Activated CD4-positive, alpha-beta memory T cell treated with anti-CD3 and anti-CD28 coated beads, Interleukin-2, amount 10 ng/mL, durations not matched to agents 7 days and 5 days (primary cell): Measurements from ENCODE around the gene EPN3. TPM values are rescaled to one million over a fixed set of nuclear protein-coding genes. Genes with fewer than 3 reads are reported as not detected.

Source experiments
- CTCF ChIA-PET: fragments of 350-600 bp; sonication (Branson Sonifier 250); formaldehyde crosslinking; loops from one replicate; lab custom pipeline; 2021; ENCODE audit warnings: antibody characterized with exemption, inconsistent platforms; lab: Charles Lee
- POLR2A ChIA-PET: fragments of 350-600 bp; sonication (Branson Sonifier 250); formaldehyde crosslinking; loops from one replicate; lab custom pipeline; 2021; ENCODE audit warnings: antibody characterized with exemption; lab: Charles Lee
- DNase-seq: peaks from one replicate; pipeline ENCODE4 v3.0.0-alpha.2; 2020
- H3K27ac Mint-ChIP-seq: one replicate; pipeline ENCODE4 v1.8.0; 2021; ENCODE audit warnings: mild to moderate bottlenecking, mixed read lengths
- H3K27me3 Mint-ChIP-seq: one replicate; pipeline ENCODE4 v1.8.0; 2021; ENCODE audit warnings: mixed read lengths
- H3K36me3 Mint-ChIP-seq: one replicate; pipeline ENCODE4 v1.8.0; 2021; ENCODE audit warnings: low read depth, mixed read lengths
- H3K4me1 Mint-ChIP-seq: one replicate; pipeline ENCODE4 v1.8.0; 2021; ENCODE audit warnings: mixed read lengths
- H3K4me3 Mint-ChIP-seq: one replicate; pipeline ENCODE4 v1.8.0; 2021; ENCODE audit warnings: mild to moderate bottlenecking, mixed read lengths
- H3K9me3 Mint-ChIP-seq: one replicate; pipeline ENCODE4 v1.8.0; 2021; ENCODE audit warnings: mixed read lengths
- total RNA-seq, 2 experiments: library from RNA; stranded (reverse); gene quantifications; one replicate each; pipeline ENCODE4 v1.2.3, GENCODE V29; 2021

Gene EPN3
- total RNA-seq, 2 experiments from 2014 or later, result not detected

DNA sequence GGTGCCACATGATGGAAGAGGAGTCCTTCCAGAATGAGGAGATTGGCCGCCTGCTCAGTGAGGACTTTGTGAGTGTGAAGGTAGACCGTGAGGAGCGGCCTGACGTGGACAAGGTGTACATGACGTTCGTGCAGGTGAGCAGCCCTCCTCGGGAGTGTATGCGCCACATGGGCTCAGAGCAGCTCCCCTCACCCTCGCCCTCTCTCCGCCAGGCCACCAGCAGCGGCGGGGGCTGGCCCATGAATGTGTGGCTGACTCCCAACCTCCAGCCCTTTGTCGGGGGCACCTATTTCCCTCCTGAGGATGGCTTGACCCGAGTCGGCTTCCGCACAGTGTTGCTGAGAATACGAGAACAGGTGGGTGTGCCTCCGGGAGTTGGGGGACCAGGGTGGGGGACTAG is 16.3 kb downstream of the EPN3 start:
- H3K27ac Mint-ChIP-seq, result no peak overlapping the region
- peaks cover 19% of the 10 kb centered on the region for H3K27me3 Mint-ChIP-seq
- H3K4me1 Mint-ChIP-seq, result peaks cover 14% of the 10 kb centered on the region
- CTCF ChIA-PET, result interaction anchor here (1.5 kb wide), 1 partner anchor 151 kb away, joined by 3 read pairs; the partner anchor contains the start of gene LRRC59
- no peaks in the 10 kb centered on the region for H3K9me3 Mint-ChIP-seq
- H3K36me3 Mint-ChIP-seq, result no peaks in the 10 kb centered on the region
- no peak overlapping the region for H3K4me3 Mint-ChIP-seq
- POLR2A ChIA-PET, result no interaction called here
- no peak for DNase-seq

DNA sequence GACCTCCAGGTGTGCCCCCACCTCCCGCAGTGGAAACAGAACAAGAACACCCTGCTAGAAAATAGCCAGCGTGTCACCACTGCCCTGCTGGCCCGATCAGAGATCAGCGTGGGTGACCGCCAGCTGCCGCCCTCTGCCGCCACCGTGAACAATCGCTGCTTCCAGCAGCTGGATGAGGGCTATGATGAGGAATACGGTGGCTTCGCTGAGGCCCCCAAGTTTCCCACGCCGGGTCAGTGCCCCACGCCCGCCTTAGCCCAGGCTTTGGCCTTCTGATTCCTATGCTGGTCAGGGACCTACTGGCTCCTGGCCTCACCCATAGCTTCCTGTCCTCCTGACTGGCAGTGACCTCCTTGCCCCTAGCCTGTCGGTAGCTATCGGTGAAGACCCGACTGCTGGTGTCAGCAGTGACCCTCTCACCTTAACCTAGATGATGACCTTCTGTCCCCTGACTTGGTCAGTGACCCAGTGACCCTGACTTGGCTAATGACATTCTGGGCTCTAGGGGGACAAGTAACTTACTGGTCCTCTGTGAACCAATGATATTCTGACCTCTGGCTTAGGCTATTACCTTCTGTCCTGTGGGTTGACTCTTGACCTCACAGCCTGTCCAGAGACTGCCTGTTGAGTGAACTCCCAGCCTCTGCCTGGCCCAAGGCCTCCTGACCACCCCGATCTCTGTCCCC is 16.9 kb downstream of the EPN3 start:
- no peak overlapping the region for H3K4me3 Mint-ChIP-seq
- H3K27ac Mint-ChIP-seq, result no peak overlapping the region
- CTCF ChIA-PET, result interaction anchor here (1.5 kb wide), 1 partner anchor 152 kb away, joined by 3 read pairs; the partner anchor contains the start of gene LRRC59
- no peak for DNase-seq
- POLR2A ChIA-PET, result no interaction called here
- H3K27me3 Mint-ChIP-seq, result peaks cover 14% of the 10 kb centered on the region
- H3K4me1 Mint-ChIP-seq, result peaks cover 12% of the 10 kb centered on the region
- H3K36me3 Mint-ChIP-seq, result no peaks in the 10 kb centered on the region
- no peaks in the 10 kb centered on the region for H3K9me3 Mint-ChIP-seq

- no peak for DNase-seq
- no peak overlapping the region for H3K27ac Mint-ChIP-seq
- ChIA-PET POLR2A (no interaction called here), CTCF (interaction anchor here (1.5 kb wide), 1 partner anchor 153 kb away, joined by 3 read pairs; the partner anchor contains the start of gene LRRC59)
- peaks cover 10% of the 10 kb centered on the region for H3K4me1 Mint-ChIP-seq
- H3K9me3 Mint-ChIP-seq, result no peaks in the 10 kb centered on the region
- H3K4me3 Mint-ChIP-seq, result no peak overlapping the region
- peaks cover 10% of the 10 kb centered on the region for H3K27me3 Mint-ChIP-seq
- H3K36me3 Mint-ChIP-seq, result no peaks in the 10 kb centered on the region
Measured at GRCh38 chr17:50549969-50550368, 17.4 kb downstream of the EPN3 start.

- peaks cover 5% of the 10 kb centered on the region for H3K27me3 Mint-ChIP-seq
- ChIA-PET CTCF (no interaction called here), POLR2A (interaction anchor here (1.3 kb wide), 1 partner anchor 9 kb away, joined by 5 read pairs; the partner anchor contains the start of gene CACNA1G)
- H3K9me3 Mint-ChIP-seq, result no peaks in the 10 kb centered on the region
- no peaks in the 10 kb centered on the region for H3K36me3 Mint-ChIP-seq
- no peak for DNase-seq
- H3K27ac Mint-ChIP-seq, result no peak overlapping the region
- H3K4me3 Mint-ChIP-seq, result no peak overlapping the region
- H3K4me1 Mint-ChIP-seq, result peaks cover 9% of the 10 kb centered on the region
Measured at GRCh38 chr17:50550661-50551432, 18.3 kb downstream of the EPN3 start.

DNA sequence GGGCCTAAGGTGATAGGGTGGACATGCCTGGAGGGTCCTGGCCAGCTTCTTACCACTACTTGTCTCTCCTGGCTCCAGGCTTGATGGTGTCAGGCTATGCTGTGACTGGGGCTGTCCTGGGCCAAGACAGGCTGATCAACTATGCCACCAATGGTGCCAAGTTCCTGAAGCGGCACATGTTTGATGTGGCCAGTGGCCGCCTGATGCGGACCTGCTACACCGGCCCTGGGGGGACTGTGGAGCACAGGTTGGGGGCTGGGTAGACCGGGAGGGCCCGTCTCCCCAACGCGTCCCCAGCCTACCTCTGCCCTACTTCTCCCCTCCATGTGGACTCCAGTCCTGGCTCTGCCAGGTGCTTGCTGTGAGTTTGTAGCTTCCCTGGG is 18.9 kb downstream of the EPN3 start:
- H3K4me3 Mint-ChIP-seq, result no peak overlapping the region
- ChIA-PET CTCF (no interaction called here), POLR2A (interaction anchor here (1.3 kb wide), 1 partner anchor 8 kb away, joined by 5 read pairs; the partner anchor contains the start of gene CACNA1G)
- no peaks in the 10 kb centered on the region for H3K36me3 Mint-ChIP-seq
- H3K27ac Mint-ChIP-seq, result no peak overlapping the region
- DNase-seq, result no peak
- H3K4me1 Mint-ChIP-seq, result peaks cover 7% of the 10 kb centered on the region
- no peaks in the 10 kb centered on the region for H3K9me3 Mint-ChIP-seq
- peaks cover 4% of the 10 kb centered on the region for H3K27me3 Mint-ChIP-seq

- Mint-ChIP-seq H3K9me3 (no peaks in the 10 kb centered on the region), H3K27ac (no peak overlapping the region), H3K36me3 (no peaks in the 10 kb centered on the region), H3K27me3 (peaks cover 8% of the 10 kb centered on the region), H3K4me1 (peaks cover 4% of the 10 kb centered on the region), H3K4me3 (no peak overlapping the region)
- POLR2A ChIA-PET, result interaction anchor here (1.3 kb wide), 1 partner anchor 8 kb away, joined by 5 read pairs; the partner anchor contains the start of gene CACNA1G
- CTCF ChIA-PET, result interaction anchor here (1.1 kb wide), 1 partner anchor 9 kb away, joined by 4 read pairs; the partner anchor contains the start of gene CACNA1G
- no peak for DNase-seq
Measured at GRCh38 chr17:50551884-50552283, 19.3 kb downstream of the EPN3 start.

DNA sequence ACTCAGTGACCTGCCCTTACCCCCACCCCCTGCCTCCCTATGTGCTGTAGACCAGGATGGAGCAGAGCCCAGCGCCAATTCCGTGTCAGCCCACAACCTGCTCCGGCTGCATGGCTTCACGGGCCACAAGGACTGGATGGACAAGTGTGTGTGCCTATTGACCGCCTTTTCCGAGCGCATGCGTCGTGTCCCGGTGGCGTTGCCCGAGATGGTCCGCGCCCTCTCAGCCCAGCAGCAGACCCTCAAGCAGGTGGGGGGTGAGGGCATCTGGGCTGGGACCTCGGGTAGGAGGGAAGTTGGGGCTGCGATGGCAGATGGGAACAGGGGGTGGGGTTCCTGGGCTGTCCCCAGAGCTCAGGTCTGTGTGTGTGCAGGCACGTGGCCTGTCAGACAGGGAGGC is 21.7 kb downstream of the EPN3 start:
- POLR2A ChIA-PET, result no interaction called here
- H3K36me3 Mint-ChIP-seq, result no peaks in the 10 kb centered on the region
- H3K4me3 Mint-ChIP-seq, result no peak overlapping the region

GRCh38 chr17:50556803-50557202 is 24.3 kb downstream of the EPN3 start:
- H3K27ac Mint-ChIP-seq, result no peak overlapping the region
- POLR2A ChIA-PET, result no interaction called here
- CTCF ChIA-PET, result no interaction called here
- H3K36me3 Mint-ChIP-seq, result no peaks in the 10 kb centered on the region
- H3K27me3 Mint-ChIP-seq, result peaks cover 41% of the 10 kb centered on the region
- peaks cover 12% of the 10 kb centered on the region for H3K4me1 Mint-ChIP-seq
- H3K9me3 Mint-ChIP-seq, result no peaks in the 10 kb centered on the region
- DNase-seq, result no peak
- H3K4me3 Mint-ChIP-seq, result no peak overlapping the region

More for the DNA sequence above, 21.7 kb downstream of the EPN3 start:
- H3K9me3 Mint-ChIP-seq, result no peaks in the 10 kb centered on the region
- DNase-seq, result no peak
- H3K4me1 Mint-ChIP-seq, result peaks cover 2% of the 10 kb centered on the region
- H3K27me3 Mint-ChIP-seq, result peaks cover 29% of the 10 kb centered on the region
- CTCF ChIA-PET, result no interaction called here
- H3K27ac Mint-ChIP-seq, result no peak overlapping the region

DNA sequence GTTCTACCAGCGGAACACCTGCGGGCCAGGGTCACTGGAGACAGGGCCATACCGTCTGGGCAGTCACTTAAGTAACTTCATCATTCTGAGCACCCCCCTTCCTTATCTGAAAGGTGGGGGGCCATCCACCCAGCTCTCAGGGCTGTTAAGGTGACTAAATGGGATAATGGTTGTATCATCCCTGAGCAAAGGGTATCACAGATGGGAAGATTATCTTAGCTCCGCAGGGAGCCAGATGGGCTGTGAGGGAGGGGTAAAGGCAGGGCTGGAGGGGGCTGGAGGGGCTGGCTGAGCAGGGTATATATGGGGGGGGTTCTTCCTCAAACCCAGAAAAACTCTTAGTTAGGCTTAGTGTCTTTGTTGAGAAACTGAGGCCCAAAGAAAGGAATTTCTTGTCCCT is 25.1 kb downstream of the EPN3 start:
- Mint-ChIP-seq H3K27ac (no peak overlapping the region), H3K27me3 (peaks cover 48% of the 10 kb centered on the region), H3K4me1 (peaks cover 16% of the 10 kb centered on the region), H3K36me3 (no peaks in the 10 kb centered on the region), H3K4me3 (no peak overlapping the region), H3K9me3 (no peaks in the 10 kb centered on the region)
- no peak for DNase-seq
- ChIA-PET POLR2A (no interaction called here), CTCF (no interaction called here)

DNA sequence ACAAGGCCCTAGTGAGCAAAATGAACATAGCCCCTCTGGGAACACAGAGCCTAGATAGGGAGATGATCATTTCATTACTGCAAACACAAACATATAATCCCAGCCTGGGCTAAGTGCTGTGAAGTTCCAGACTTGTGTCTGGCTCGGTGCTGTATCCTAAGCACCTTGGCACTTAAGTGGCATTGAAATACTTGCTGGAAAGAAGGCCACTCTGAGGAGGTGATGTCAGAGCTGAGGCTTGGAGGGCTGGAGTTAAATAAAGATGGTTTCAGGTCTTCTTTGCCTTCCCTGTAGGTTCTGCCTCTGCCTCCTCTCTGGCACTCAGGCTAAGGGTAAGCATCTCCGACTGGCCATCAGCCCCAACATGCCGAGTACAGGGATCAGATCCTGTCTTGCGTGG is 25.6 kb downstream of the EPN3 start:
- Mint-ChIP-seq H3K27me3 (peaks cover 50% of the 10 kb centered on the region), H3K36me3 (no peaks in the 10 kb centered on the region), H3K27ac (no peak overlapping the region), H3K4me1 (peaks cover 16% of the 10 kb centered on the region), H3K4me3 (no peak overlapping the region), H3K9me3 (no peaks in the 10 kb centered on the region)
- DNase-seq, result no peak
- CTCF ChIA-PET, result no interaction called here
- POLR2A ChIA-PET, result no interaction called here

GRCh38 chr17:50558581-50558940 is 26.0 kb downstream of the EPN3 start:
- H3K27ac Mint-ChIP-seq, result no peak overlapping the region
- H3K4me1 Mint-ChIP-seq, result peaks cover 16% of the 10 kb centered on the region
- no peak overlapping the region for H3K4me3 Mint-ChIP-seq
- DNase-seq, result no peak
- POLR2A ChIA-PET, result no interaction called here
- H3K36me3 Mint-ChIP-seq, result no peaks in the 10 kb centered on the region
- H3K27me3 Mint-ChIP-seq, result peaks cover 55% of the 10 kb centered on the region
- CTCF ChIA-PET, result interaction anchor here (1.4 kb wide), 1 partner anchor 57 kb away, joined by 4 read pairs; no protein-coding TSS in a partner anchor
- no peaks in the 10 kb centered on the region for H3K9me3 Mint-ChIP-seq

- no peaks in the 10 kb centered on the region for H3K36me3 Mint-ChIP-seq
- H3K4me1 Mint-ChIP-seq, result peaks cover 16% of the 10 kb centered on the region
- peaks cover 58% of the 10 kb centered on the region for H3K27me3 Mint-ChIP-seq
- no peak overlapping the region for H3K4me3 Mint-ChIP-seq
- ChIA-PET POLR2A (interaction anchor here (0.9 to 1.7 kb wide), 3 partner anchors 8 to 160 kb away, joined by 3 to 5 read pairs (median 3); partner anchors contain the start of gene LUC7L3), CTCF (interaction anchor here (1.4 to 2.0 kb wide), 4 partner anchors 58 to 138 kb away, joined by 4 to 6 read pairs (median 6); no protein-coding TSS in a partner anchor)
- no peak overlapping the region for H3K27ac Mint-ChIP-seq
- no peaks in the 10 kb centered on the region for H3K9me3 Mint-ChIP-seq
- DNase-seq, result no peak
Measured at GRCh38 chr17:50558941-50559614, 26.5 kb downstream of the EPN3 start.
